ENCODE results near the gene BRWD1.

The BRWD1 gene

DNA sequence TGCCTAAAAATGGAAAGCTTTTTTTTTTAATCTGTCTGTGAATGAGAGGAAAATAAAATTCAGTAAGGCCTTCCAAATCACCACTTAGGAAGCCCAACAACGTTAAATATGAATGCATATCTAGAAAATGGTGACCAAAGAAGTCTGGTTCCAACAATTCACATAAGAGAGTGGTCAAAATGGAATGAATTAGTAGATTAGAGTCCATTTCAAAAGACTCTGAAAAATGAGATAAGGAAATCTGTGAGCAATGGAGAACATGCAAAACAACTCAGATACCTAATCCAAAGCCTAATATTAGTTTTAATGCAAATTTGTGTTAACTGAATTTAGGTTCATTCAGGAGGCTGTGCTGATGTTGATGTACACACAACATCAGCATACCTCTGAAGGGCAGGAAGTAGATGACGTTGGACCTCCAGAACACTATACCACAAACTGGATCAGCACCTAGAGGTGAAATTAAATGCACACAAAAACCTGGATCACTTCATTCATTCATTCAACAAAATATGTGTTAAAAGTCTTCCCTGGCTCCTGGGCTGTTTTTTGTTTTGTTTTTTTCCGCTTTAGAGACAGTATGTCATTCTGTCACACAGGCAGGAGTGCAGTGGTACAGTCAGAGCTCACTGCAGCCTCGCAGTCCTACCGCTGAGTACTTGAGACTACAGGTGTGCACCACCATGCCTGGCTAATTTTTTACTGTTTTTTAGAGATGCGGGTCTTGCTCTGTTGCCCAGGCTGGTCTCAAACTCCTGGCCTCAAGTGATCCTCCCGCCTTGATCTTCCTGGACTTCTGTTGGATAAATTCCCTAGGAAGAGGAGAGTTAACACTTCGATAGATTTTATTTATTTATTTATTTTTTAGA lies 4.9 kb upstream of the BRWD1 start:
- Histone ChIP-seq H3K4me3 (ENCODE audit: low read depth, low read length) (no peak overlapping the region), H3K36me3 (no peaks in the 10 kb centered on the region; the same call in 1 of the 2 replicates), H3K27me3 (ENCODE audit: insufficient read depth, low read depth, severe bottlenecking) (no peaks in the 10 kb centered on the region), H3K27ac (peak overlapping the region; percentile 53), H3K9me3 (ENCODE audit: severe bottlenecking) (no peaks in the 10 kb centered on the region)
- TF ChIP-seq, protein P1, sequence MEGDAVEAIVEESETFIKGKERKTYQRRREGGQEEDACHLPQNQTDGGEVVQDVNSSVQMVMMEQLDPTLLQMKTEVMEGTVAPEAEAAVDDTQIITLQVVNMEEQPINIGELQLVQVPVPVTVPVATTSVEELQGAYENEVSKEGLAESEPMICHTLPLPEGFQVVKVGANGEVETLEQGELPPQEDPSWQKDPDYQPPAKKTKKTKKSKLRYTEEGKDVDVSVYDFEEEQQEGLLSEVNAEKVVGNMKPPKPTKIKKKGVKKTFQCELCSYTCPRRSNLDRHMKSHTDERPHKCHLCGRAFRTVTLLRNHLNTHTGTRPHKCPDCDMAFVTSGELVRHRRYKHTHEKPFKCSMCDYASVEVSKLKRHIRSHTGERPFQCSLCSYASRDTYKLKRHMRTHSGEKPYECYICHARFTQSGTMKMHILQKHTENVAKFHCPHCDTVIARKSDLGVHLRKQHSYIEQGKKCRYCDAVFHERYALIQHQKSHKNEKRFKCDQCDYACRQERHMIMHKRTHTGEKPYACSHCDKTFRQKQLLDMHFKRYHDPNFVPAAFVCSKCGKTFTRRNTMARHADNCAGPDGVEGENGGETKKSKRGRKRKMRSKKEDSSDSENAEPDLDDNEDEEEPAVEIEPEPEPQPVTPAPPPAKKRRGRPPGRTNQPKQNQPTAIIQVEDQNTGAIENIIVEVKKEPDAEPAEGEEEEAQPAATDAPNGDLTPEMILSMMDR (IDR thresholded peaks at IDR 0.05; ENCODE audit: low read depth, low read length) = no peak
- no peak for DNase-seq

DNA sequence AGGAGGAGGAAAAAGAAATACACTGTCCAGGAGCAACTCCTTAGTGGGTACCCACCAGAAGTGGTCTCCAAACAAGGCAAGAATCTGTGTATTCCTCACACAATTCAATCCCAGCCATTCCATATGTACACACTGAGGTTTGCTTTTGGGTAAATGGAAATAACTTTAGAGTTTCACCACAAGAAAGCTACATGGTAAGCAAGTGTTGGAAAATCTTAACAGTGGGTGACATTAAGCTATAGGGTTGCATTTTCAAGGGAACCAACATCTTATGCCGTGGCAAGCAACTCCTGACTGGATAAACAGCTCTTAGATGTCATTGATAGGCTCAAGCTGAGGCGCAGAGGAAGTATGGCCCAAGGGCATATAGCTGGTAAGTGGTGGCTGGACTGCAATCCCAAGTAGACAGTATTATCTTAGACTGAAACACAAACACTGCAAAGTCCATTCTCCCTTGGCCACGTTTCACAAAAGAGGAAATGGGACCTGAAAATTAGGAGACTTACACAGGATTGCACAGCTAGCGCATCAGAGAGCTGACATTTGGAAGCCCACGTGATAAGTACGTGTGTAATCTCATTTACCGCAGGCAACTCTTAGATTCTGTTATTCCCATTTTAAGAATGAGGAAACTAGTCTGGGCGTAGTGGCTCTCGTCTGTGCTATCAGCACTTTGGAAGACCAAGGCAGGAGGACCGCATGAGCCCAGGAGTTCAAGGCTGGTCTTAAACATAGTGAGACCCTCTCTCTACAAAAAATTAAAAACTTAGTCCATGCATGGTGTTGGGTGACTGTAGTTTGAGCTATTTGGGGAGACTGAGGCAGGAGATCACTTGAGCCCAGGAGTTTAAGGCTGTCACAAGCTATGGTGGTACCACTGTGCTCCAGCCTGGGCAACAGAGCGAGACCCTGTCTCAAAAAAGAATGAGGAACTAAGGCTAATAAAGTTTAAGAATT lies 4.0 kb upstream of the BRWD1 start:
- no peak overlapping the region for H3K4me3 ChIP-seq (ENCODE audit: low read depth, low read length)
- no peak for DNase-seq
- no peaks in the 10 kb centered on the region for H3K9me3 ChIP-seq (ENCODE audit: severe bottlenecking)
- H3K27me3 ChIP-seq (ENCODE audit: insufficient read depth, low read depth, severe bottlenecking) = no peaks in the 10 kb centered on the region
- no peak overlapping the region for H3K27ac ChIP-seq
- TF ChIP-seq, protein P1 (IDR thresholded peaks at IDR 0.05; ENCODE audit: low read depth, low read length) = no peak
- H3K36me3 ChIP-seq = no peaks in the 10 kb centered on the region; the same call in 1 of the 2 replicates

DNA sequence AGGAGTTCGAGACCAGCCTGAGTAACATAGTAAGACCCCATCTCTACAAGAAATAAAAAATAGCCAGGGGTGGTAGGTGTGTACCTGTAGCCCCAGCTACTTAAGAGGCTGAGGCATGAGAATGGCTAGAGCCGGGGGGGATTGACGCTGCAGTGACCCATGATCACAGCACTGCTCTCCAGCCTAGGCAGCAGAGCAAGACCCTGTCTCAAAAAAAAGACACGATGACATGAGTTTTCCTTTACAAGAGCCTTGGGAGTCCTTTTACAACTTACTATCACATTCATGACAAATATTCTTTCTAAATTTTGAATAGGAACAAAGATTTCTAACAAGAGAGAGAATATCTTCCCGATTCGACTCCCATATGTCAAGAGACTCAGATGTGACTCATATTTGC lies 3.3 kb upstream of the BRWD1 start:
- TF ChIP-seq, protein P1 (IDR thresholded peaks at IDR 0.05; ENCODE audit: low read depth, low read length) = no peak
- no peak for DNase-seq
- Histone ChIP-seq H3K27ac (no peak overlapping the region), H3K9me3 (ENCODE audit: severe bottlenecking) (no peaks in the 10 kb centered on the region), H3K36me3 (peaks cover 4% of the 10 kb centered on the region), H3K4me3 (ENCODE audit: low read depth, low read length) (no peak overlapping the region), H3K27me3 (ENCODE audit: insufficient read depth, low read depth, severe bottlenecking) (no peaks in the 10 kb centered on the region)

DNA sequence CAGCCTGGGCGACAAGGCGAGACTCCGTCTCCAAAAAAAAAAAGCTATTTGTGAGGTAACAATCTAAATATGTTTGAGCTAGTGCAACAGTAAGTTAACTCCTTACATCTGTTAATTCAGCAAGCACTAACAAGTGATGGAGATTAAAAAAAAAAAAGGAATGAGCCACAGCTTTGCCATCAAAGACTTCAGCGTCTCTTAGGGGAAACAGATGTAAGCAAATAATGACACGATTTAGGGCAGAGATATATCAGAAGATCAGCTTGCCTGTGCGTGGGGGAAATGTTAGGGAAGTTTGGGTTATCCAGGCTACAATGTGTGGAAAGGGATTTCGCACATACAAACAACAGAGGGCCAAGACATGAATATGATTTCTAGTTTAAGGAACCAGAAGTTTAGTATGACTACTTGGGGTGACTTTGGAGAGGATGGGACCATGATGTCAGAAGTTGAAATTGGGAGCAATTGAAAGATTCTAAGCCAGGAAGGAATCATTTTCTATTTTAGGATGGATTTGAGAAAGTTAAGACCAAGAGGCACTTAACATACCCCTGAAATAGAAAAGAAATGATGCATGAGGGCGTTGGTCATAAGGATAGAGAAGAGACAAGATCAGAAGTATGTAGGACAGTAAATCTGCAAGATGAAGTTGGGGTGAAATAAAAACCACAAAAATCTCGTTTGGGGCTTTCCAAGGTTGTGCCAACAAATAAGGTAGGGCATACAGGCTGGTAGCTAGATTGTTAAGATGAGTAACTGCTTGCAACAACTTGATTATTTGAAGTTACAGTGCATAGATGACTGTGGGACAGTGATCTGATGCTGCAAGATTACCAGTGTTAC lies 2.4 kb upstream of the BRWD1 start:
- DNase-seq = no peak
- H3K36me3 ChIP-seq = peaks cover 13% of the 10 kb centered on the region
- no peak overlapping the region for H3K27ac ChIP-seq
- H3K9me3 ChIP-seq (ENCODE audit: severe bottlenecking) = no peaks in the 10 kb centered on the region
- no peaks in the 10 kb centered on the region for H3K27me3 ChIP-seq (ENCODE audit: insufficient read depth, low read depth, severe bottlenecking)
- no peak overlapping the region for H3K4me3 ChIP-seq (ENCODE audit: low read depth, low read length)
- TF ChIP-seq, protein P1 (IDR thresholded peaks at IDR 0.05; ENCODE audit: low read depth, low read length) = no peak
